A549 (cell line): ENCODE measurements around the gene NPAT. TPM values are rescaled to one million over a fixed set of nuclear protein-coding genes. Genes with fewer than 3 reads are reported as not detected.

Source experiments
- ATAC-seq, 2 experiments: fragments of 200-7000 bp in 1 of 2; fragments of >200 bp in 1 of 2; cut with Nextera tagmentation in 1 of 2; cut with Tn5 transposase in 1 of 2; 3 replicates each; pipeline versions ENCODE4 v1.8.0 to v1.9.1; 2018 to 2020; ENCODE audit warnings: mild to moderate bottlenecking in 1 of 2, moderate library complexity in 1 of 2
- CTCF ChIA-PET: fragments of 300-600 bp; sonication (Branson Sonifier 250); formaldehyde crosslinking; extraction: SDS; loops from one replicate; lab custom pipeline; 2021; ENCODE audit warnings: antibody characterized with exemption, inconsistent platforms; lab: Yijun Ruan, JAX
- POLR2A ChIA-PET: fragments of 350-600 bp; formaldehyde crosslinking; extraction: SDS; loops from one replicate; lab custom pipeline; 2021; ENCODE audit warnings: antibody characterized with exemption, inconsistent platforms; lab: Yijun Ruan, JAX
- DNase-seq, 2 experiments: peaks; one replicate each; pipeline versions ENCODE4 v3.0.0 to v3.0.0-alpha.2; 2011 to 2016; ENCODE audit warnings: low read depth in 1 of 2, low spot score in 1 of 2
- FAIRE-seq: peaks from 2 replicates; lab custom pipeline; 2011; peaks lifted over from hg19 to GRCh38; lab: Jason Lieb, UNC
- H3K27ac ChIP-seq, 2 experiments: fragments of >200 bp; sonication (Bioruptor Twin); formaldehyde crosslinking; 3 replicates each; pipeline ENCODE4 v1.5.1; 2016 to 2017
- H3K4me1 ChIP-seq: fragments of >200 bp; sonication (Bioruptor Twin); formaldehyde crosslinking; 3 replicates; pipeline ENCODE4 v1.6.1; 2016
- H3K4me2 ChIP-seq: fragments of >200 bp; sonication (Bioruptor Twin); formaldehyde crosslinking; 3 replicates; pipeline ENCODE4 v1.6.1; 2016
- H3K4me3 ChIP-seq: fragments of >200 bp; sonication (Bioruptor Twin); formaldehyde crosslinking; 3 replicates; pipeline ENCODE4 v1.5.1; 2016
- H3K9me3 ChIP-seq: fragments of >200 bp; sonication (Bioruptor Twin); formaldehyde crosslinking; 3 replicates; pipeline ENCODE4 v1.6.1; 2016
- BHLHE40 ChIP-seq: IDR thresholded peaks from 2 replicates; pipeline ENCODE4 v1.6.1; 2012; ENCODE audit warnings: low read depth, low read length, inconsistent platforms
- E2F6 ChIP-seq: IDR thresholded peaks from 2 replicates; pipeline ENCODE4 v1.6.1; 2012; ENCODE audit warnings: low read depth, borderline replicate concordance
- EHMT2 ChIP-seq: fragments of 200-600 bp; sonication (generic); IDR thresholded peaks from 2 replicates; pipeline ENCODE4 v1.6.1; 2016; ENCODE audit warnings: antibody characterized with exemption, low read depth, mild to moderate bottlenecking, moderate library complexity
- EP300 ChIP-seq, 2 experiments: fragments of >200 bp; sonication (Bioruptor Twin); formaldehyde crosslinking; IDR thresholded peaks; 2 replicates in 1 of 2; 3 replicates in 1 of 2; pipeline ENCODE4 v1.6.1; 2016 to 2017
- FOSB ChIP-seq: fragments of 250-450 bp; sonication (Bioruptor Pico); IDR thresholded peaks from 2 replicates; pipeline ENCODE4 v1.5.0; 2020; ENCODE audit warnings: mild to moderate bottlenecking, moderate library complexity
- GATA3 ChIP-seq: IDR thresholded peaks from 2 replicates; pipeline ENCODE4 v1.6.1; 2012; ENCODE audit warnings: borderline replicate concordance
- HOXB5 ChIP-seq: fragments of 250-450 bp; sonication (Bioruptor Pico); IDR thresholded peaks from 2 replicates; pipeline ENCODE4 v1.5.0; 2020; ENCODE audit warnings: mild to moderate bottlenecking, moderate library complexity
- JUNB ChIP-seq: fragments of >200 bp; sonication (Bioruptor Twin); formaldehyde crosslinking; IDR thresholded peaks from 2 replicates; pipeline ENCODE4 v1.6.1; 2016
- KDM5A ChIP-seq: fragments of 200-600 bp; sonication (generic); IDR thresholded peaks from 2 replicates; pipeline ENCODE4 v1.6.1; 2016; ENCODE audit warnings: antibody characterized with exemption, mild to moderate bottlenecking
- MAZ ChIP-seq: fragments of 150-350 bp; IDR thresholded peaks from 2 replicates; pipeline ENCODE4 v1.6.1; 2014; ENCODE audit warnings: antibody characterized with exemption, low read depth, low read length, borderline replicate concordance
- NR3C1 ChIP-seq: fragments of >200 bp; sonication (Bioruptor Twin); formaldehyde crosslinking; IDR thresholded peaks from 3 replicates; pipeline ENCODE4 v1.6.1; 2017
- PHF8 ChIP-seq: fragments of 200-600 bp; sonication (generic); IDR thresholded peaks from 2 replicates; pipeline ENCODE4 v1.6.1; 2016; ENCODE audit warnings: low read depth, mild to moderate bottlenecking, antibody characterized with exemption, moderate library complexity, borderline replicate concordance
- SMC3 ChIP-seq: fragments of >200 bp; sonication (Bioruptor Twin); formaldehyde crosslinking; IDR thresholded peaks from 3 replicates; pipeline ENCODE4 v1.6.1; 2018; ENCODE audit warnings: inconsistent platforms
- TFCP2L1 ChIP-seq: fragments of 250-450 bp; sonication (Bioruptor Pico); IDR thresholded peaks from 2 replicates; pipeline ENCODE4 v1.5.0; 2021; ENCODE audit warnings: mild to moderate bottlenecking
- ZC3H11A ChIP-seq: fragments of 450-650 bp; IDR thresholded peaks from 2 replicates; pipeline ENCODE4 v1.6.1; 2014; ENCODE audit warnings: antibody characterized with exemption, mild to moderate bottlenecking
- ZFP36 ChIP-seq: fragments of 450-650 bp; IDR thresholded peaks from 2 replicates; pipeline ENCODE4 v1.6.1; 2014; ENCODE audit warnings: borderline replicate concordance; ENCODE audit not compliant: partially characterized antibody
- WGBS: methylation state at CpG from one replicate; pipeline ENCODE4 v1.1.6; 2017; ENCODE audit errors: missing lambda C conversion rate; 5-methylcytosine and 5-hydroxymethylcytosine counted together
- polyA plus RNA-seq, 4 experiments: library from polyadenylated mRNA; depleted of rRNA in 3 of 4; stranded (reverse); fragments of >200 nt; fragmentation: RNase III in 1 of 4; extraction: RNeasy Plus Mini Kit Qiagen cat#74134 plus additional on column Dnase treatment in 1 of 4; gene quantifications; 2 replicates in 3 of 4; 3 replicates in 1 of 4; pipeline ENCODE4 v1.2.3, GENCODE V29; 2011 to 2017
- TF ChIP-seq, protein P1 (sequence below): fragments of 450-650 bp; IDR thresholded peaks from 2 replicates; pipeline ENCODE4 v1.6.1; 2014; ENCODE audit warnings: antibody characterized with exemption
- TF ChIP-seq, protein P2 (sequence below): IDR thresholded peaks from 2 replicates; pipeline ENCODE4 v1.6.1; 2012
- TF ChIP-seq, protein P3 (sequence below): IDR thresholded peaks from 2 replicates; pipeline ENCODE4 v1.6.1; 2012
- TF ChIP-seq, protein P4 (sequence below): fragments of >200 bp; sonication (Bioruptor Twin); formaldehyde crosslinking; IDR thresholded peaks from 3 replicates; pipeline ENCODE4 v1.5.1; 2016

NPAT gene
- polyA plus RNA-seq, 2 of the 4 experiments (the other 2 are of a cell fraction): 4.6 to 9.3 TPM

- FAIRE-seq: no peak
- no peak for TF ChIP-seq BHLHE40
- no peak for TF ChIP-seq HOXB5 (CRISPR knock-in tag)
- TF ChIP-seq MAZ: no peak
- no peak for TF ChIP-seq SMC3
- TF ChIP-seq, protein P1, sequence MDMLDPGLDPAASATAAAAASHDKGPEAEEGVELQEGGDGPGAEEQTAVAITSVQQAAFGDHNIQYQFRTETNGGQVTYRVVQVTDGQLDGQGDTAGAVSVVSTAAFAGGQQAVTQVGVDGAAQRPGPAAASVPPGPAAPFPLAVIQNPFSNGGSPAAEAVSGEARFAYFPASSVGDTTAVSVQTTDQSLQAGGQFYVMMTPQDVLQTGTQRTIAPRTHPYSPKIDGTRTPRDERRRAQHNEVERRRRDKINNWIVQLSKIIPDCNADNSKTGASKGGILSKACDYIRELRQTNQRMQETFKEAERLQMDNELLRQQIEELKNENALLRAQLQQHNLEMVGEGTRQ: no peak
- no peak for TF ChIP-seq TFCP2L1 (CRISPR knock-in tag)
- no peak for TF ChIP-seq EHMT2
- TF ChIP-seq, protein P2, sequence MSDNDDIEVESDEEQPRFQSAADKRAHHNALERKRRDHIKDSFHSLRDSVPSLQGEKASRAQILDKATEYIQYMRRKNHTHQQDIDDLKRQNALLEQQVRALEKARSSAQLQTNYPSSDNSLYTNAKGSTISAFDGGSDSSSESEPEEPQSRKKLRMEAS: no peak
- TF ChIP-seq EP300 (IDR thresholded peaks at IDR 0.05): no peak
- TF ChIP-seq, protein P3, sequence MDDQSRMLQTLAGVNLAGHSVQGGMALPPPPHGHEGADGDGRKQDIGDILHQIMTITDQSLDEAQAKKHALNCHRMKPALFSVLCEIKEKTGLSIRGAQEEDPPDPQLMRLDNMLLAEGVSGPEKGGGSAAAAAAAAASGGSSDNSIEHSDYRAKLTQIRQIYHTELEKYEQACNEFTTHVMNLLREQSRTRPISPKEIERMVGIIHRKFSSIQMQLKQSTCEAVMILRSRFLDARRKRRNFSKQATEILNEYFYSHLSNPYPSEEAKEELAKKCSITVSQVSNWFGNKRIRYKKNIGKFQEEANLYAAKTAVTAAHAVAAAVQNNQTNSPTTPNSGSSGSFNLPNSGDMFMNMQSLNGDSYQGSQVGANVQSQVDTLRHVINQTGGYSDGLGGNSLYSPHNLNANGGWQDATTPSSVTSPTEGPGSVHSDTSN: no peak
- TF ChIP-seq GATA3: no peak
- TF ChIP-seq FOSB (CRISPR knock-in tag): no peak
- TF ChIP-seq JUNB: no peak
- Histone ChIP-seq H3K9me3 (no peaks in the 10 kb centered on the region), H3K4me1 (peaks cover 23% of the 10 kb centered on the region; the same call in 2 of the 3 replicates), H3K27ac (peak overlapping the region in 1 of 2 experiments; percentile 90; a peak in 3 of 6 replicates), H3K4me2 (peak overlapping the region; percentile 67), H3K4me3 (peak overlapping the region; percentile 69)
- 53% methylated on average over 5 of the region's 5 CpGs for WGBS
- no peak for DNase-seq
- ATAC-seq: no peak
- ChIA-PET CTCF (no interaction called here), POLR2A (no interaction called here)
These were observed 1.6 kb downstream of the NPAT start for GRCh38 chr11:108220721-108221336.

- no peak for TF ChIP-seq KDM5A
- TF ChIP-seq ZC3H11A: no peak
- no peak for TF ChIP-seq GATA3
- TF ChIP-seq, protein P4, sequence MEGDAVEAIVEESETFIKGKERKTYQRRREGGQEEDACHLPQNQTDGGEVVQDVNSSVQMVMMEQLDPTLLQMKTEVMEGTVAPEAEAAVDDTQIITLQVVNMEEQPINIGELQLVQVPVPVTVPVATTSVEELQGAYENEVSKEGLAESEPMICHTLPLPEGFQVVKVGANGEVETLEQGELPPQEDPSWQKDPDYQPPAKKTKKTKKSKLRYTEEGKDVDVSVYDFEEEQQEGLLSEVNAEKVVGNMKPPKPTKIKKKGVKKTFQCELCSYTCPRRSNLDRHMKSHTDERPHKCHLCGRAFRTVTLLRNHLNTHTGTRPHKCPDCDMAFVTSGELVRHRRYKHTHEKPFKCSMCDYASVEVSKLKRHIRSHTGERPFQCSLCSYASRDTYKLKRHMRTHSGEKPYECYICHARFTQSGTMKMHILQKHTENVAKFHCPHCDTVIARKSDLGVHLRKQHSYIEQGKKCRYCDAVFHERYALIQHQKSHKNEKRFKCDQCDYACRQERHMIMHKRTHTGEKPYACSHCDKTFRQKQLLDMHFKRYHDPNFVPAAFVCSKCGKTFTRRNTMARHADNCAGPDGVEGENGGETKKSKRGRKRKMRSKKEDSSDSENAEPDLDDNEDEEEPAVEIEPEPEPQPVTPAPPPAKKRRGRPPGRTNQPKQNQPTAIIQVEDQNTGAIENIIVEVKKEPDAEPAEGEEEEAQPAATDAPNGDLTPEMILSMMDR: no peak
- TF ChIP-seq PHF8: no peak
- no peak for TF ChIP-seq E2F6
- TF ChIP-seq ZFP36: no peak
- TF ChIP-seq NR3C1: no peak
- no peak for TF ChIP-seq HOXB5 (CRISPR knock-in tag)
- Histone ChIP-seq H3K27ac (no peak overlapping the region), H3K4me3 (no peak overlapping the region), H3K9me3 (no peaks in the 10 kb centered on the region), H3K4me2 (no peak overlapping the region), H3K4me1 (peaks cover 10% of the 10 kb centered on the region; the same call in 2 of the 3 replicates)
- DNase-seq: no peak
- ChIA-PET POLR2A (no interaction called here), CTCF (no interaction called here)
- WGBS: 90% methylated on average over 7 of the region's 7 CpGs
- FAIRE-seq: no peak
- no peak for ATAC-seq
These were observed 3.3 kb downstream of the NPAT start for GRCh38 chr11:108218912-108219783.
